Ascending aorta (tissue), 2 donors: ENCODE results near the gene CTSF. TPM values are rescaled to one million over a fixed set of nuclear protein-coding genes. Genes with fewer than 3 reads are reported as not detected.
"Not testable (repeated sequence)": the region's sequence is repeated elsewhere in the genome, so short reads cannot be mapped to it uniquely, and the experiment has no call there.

Experiments used
- DNase-seq, 2 donors: peaks; one replicate each; pipeline ENCODE4 v3.0.0-alpha.2; 2019; ENCODE audit warnings: low spot score in 2 of 2
- H3K27ac ChIP-seq, 2 donors: fragments of 200-600 bp; sonication (generic); one replicate each; pipeline ENCODE4 v1.5.1; 2016 to 2017; ENCODE audit warnings: mild to moderate bottlenecking in 1 of 2
- H3K27me3 ChIP-seq: fragments of 200-600 bp; sonication (generic); one replicate; pipeline ENCODE4 v1.5.1; 2017
- H3K36me3 ChIP-seq, 2 donors: fragments of 200-600 bp; sonication (generic); one replicate each; pipeline ENCODE4 v1.5.1; 2016
- H3K4me1 ChIP-seq, 2 donors: fragments of 200-600 bp; sonication (generic); one replicate each; pipeline ENCODE4 v1.5.1; 2016 to 2017; ENCODE audit warnings: mild to moderate bottlenecking in 1 of 2
- H3K4me3 ChIP-seq, 2 donors: fragments of 200-600 bp; sonication (generic); one replicate each; pipeline ENCODE4 v1.5.1; 2016 to 2017; ENCODE audit warnings: mild to moderate bottlenecking in 1 of 2
- H3K9me3 ChIP-seq, 2 donors: fragments of 200-600 bp; sonication (generic); one replicate each; pipeline ENCODE4 v1.5.1; 2016
- CTCF ChIP-seq, 3 experiments: fragments of 200-600 bp in 2 of 3; fragments of 450-650 bp in 1 of 3; sonication (generic) in 2 of 3; IDR thresholded peaks; one replicate each; pipeline ENCODE4 v1.5.1; 2016 to 2019; ENCODE audit warnings: antibody characterized with exemption in 3 of 3, mild to moderate bottlenecking in 1 of 3, moderate library complexity in 1 of 3
- intact Hi-C: fragments of 100-400 bp; cut with DNase I; formaldehyde crosslinking; loops from one replicate; pipeline ENCODE4 v1.15.1; 2023
- total RNA-seq: library from RNA; depleted of rRNA; stranded (reverse); fragments of >200 nt; gene quantifications from one replicate; pipeline ENCODE4 v1.1.0, GENCODE V29; 2016

Gene CTSF
- total RNA-seq, 1 donor from 2014 or later: 98.8 TPM

GRCh38 chr11:66609721-66610617 is 41.6 kb upstream of the CTSF start:
- H3K27ac ChIP-seq: no peak overlapping the region
- no peak for DNase-seq

GRCh38 chr11:66607126-66607834 is 38.9 kb upstream of the CTSF start:
- intact Hi-C loops: no loop called here
- H3K27me3 ChIP-seq: no peaks in the 10 kb centered on the region
- peak in 1 of 2 donors; percentile 89 for DNase-seq
- peaks cover 0 to 8% of the 10 kb centered on the region in 2 donors for H3K36me3 ChIP-seq
- H3K9me3 ChIP-seq: no peaks in the 10 kb centered on the region
- TF ChIP-seq CTCF (IDR thresholded peaks at IDR 0.05): no peak
- peak overlapping the region; percentile 79 to 83 for H3K27ac ChIP-seq
- peak overlapping the region in 1 of 2 donors; percentile 10 for H3K4me3 ChIP-seq
- H3K4me1 ChIP-seq: peaks cover 3 to 31% of the 10 kb centered on the region in 2 donors

More at GRCh38 chr11:66609721-66610617, 41.6 kb upstream of the CTSF start:
- TF ChIP-seq CTCF (IDR thresholded peaks at IDR 0.05): no peak
- peaks cover 0 to 8% of the 10 kb centered on the region in 2 donors for H3K36me3 ChIP-seq
- peaks cover 0 to 18% of the 10 kb centered on the region in 2 donors for H3K4me1 ChIP-seq
- H3K27me3 ChIP-seq: no peaks in the 10 kb centered on the region
- intact Hi-C loops: no loop called here
- H3K9me3 ChIP-seq: no peaks in the 10 kb centered on the region
- H3K4me3 ChIP-seq: no peak overlapping the region

GRCh38 chr11:66606608-66607007 is 38.2 kb upstream of the CTSF start:
- H3K4me3 ChIP-seq, H3K36me3 ChIP-seq, H3K27me3 ChIP-seq, H3K9me3 ChIP-seq, intact Hi-C loops, DNase-seq: not testable (repeated sequence)
- H3K4me1 ChIP-seq: peaks cover 3 to 37% of the 10 kb centered on the region in 2 donors
- peak overlapping the region; percentile 79 to 83 for H3K27ac ChIP-seq

GRCh38 chr11:66604155-66604554 is 35.7 kb upstream of the CTSF start:
- TF ChIP-seq CTCF (IDR thresholded peaks at IDR 0.05): no peak
- Histone ChIP-seq H3K4me1 (peaks cover 3 to 41% of the 10 kb centered on the region in 2 donors), H3K27ac (no peak overlapping the region), H3K4me3 (no peak overlapping the region), H3K27me3 (no peaks in the 10 kb centered on the region), H3K36me3 (peaks cover 2 to 20% of the 10 kb centered on the region in 2 donors), H3K9me3 (no peaks in the 10 kb centered on the region)
- DNase-seq: no peak
- intact Hi-C loops: no loop called here

GRCh38 chr11:66603072-66603471 is 34.7 kb upstream of the CTSF start:
- Histone ChIP-seq H3K9me3 (no peaks in the 10 kb centered on the region), H3K36me3 (peaks cover 5 to 20% of the 10 kb centered on the region in 2 donors), H3K27me3 (no peaks in the 10 kb centered on the region), H3K4me3 (no peak overlapping the region), H3K27ac (peak overlapping the region; percentile 56 to 71), H3K4me1 (peaks cover 3 to 36% of the 10 kb centered on the region in 2 donors)
- no peak for DNase-seq
- no peak for TF ChIP-seq CTCF (IDR thresholded peaks at IDR 0.05)
- intact Hi-C loops: loop anchor here (2.0 kb wide), 1 partner anchor 14 kb away; the partner anchor contains the start of gene RBM14
